Mesendoderm (in vitro differentiated cells): ENCODE results near the gene SNRNP70.

Experiments
- DNase-seq: peaks from one replicate; pipeline ENCODE4 v3.0.0; 2013
- H2AK5ac ChIP-seq: 2 replicates; pipeline ENCODE4 v1.6.1; 2013; ENCODE audit warnings: low read length, inconsistent platforms
- H2BK120ac ChIP-seq: 2 replicates; pipeline ENCODE4 v1.6.1; 2013; ENCODE audit warnings: low read depth, mild to moderate bottlenecking, low read length, moderate library complexity, mixed read lengths
- H2BK15ac ChIP-seq: replicated peaks from 2 replicates; pipeline ENCODE4 v1.6.1; 2013; ENCODE audit warnings: low read depth, mild to moderate bottlenecking, moderate library complexity
- H2BK5ac ChIP-seq: 2 replicates; pipeline ENCODE4 v1.6.1; 2013; ENCODE audit warnings: low read length, inconsistent platforms
- H3K18ac ChIP-seq: 2 replicates; pipeline ENCODE4 v1.6.1; 2013; ENCODE audit warnings: mild to moderate bottlenecking, low read length, mixed read lengths
- H3K23ac ChIP-seq: one replicate; pipeline ENCODE4 v1.6.1; 2013; ENCODE audit warnings: low read length
- H3K27ac ChIP-seq: 2 replicates; pipeline ENCODE4 v1.5.1; 2013; ENCODE audit warnings: low read depth, mild to moderate bottlenecking, inconsistent platforms, low read length, moderate library complexity
- H3K27me3 ChIP-seq: 2 replicates; pipeline ENCODE4 v1.6.1; 2013; ENCODE audit warnings: low read length, control low read depth, mild to moderate bottlenecking, inconsistent platforms; ENCODE audit not compliant: insufficient read depth, poor library complexity
- H3K36me3 ChIP-seq: 2 replicates; pipeline ENCODE4 v1.6.1; 2013; ENCODE audit warnings: low read length, inconsistent platforms; ENCODE audit not compliant: control insufficient read depth, insufficient read depth
- H3K4ac ChIP-seq: one replicate; pipeline ENCODE4 v1.6.1; 2013; ENCODE audit warnings: low read depth, mild to moderate bottlenecking, low read length, moderate library complexity
- H3K4me1 ChIP-seq: 2 replicates; pipeline ENCODE4 v1.6.1; 2013; ENCODE audit warnings: low read depth, low read length, inconsistent platforms; ENCODE audit not compliant: control insufficient read depth
- H3K4me2 ChIP-seq: 2 replicates; pipeline ENCODE4 v1.6.1; 2013; ENCODE audit warnings: low read length
- H3K4me3 ChIP-seq: 2 replicates; pipeline ENCODE4 v1.5.1; 2013; ENCODE audit warnings: mild to moderate bottlenecking, low read length
- H3K56ac ChIP-seq: one replicate; pipeline ENCODE4 v1.6.1; 2013; ENCODE audit warnings: low read length
- H3K79me1 ChIP-seq: 2 replicates; pipeline ENCODE4 v1.6.1; 2013; ENCODE audit warnings: low read length, inconsistent platforms
- H3K79me2 ChIP-seq: 2 replicates; pipeline ENCODE4 v1.6.1; 2013; ENCODE audit warnings: mild to moderate bottlenecking, low read length; ENCODE audit not compliant: control insufficient read depth, insufficient read depth
- H3K9ac ChIP-seq: 2 replicates; pipeline ENCODE4 v1.6.1; 2013; ENCODE audit warnings: low read length, inconsistent platforms
- H4K5ac ChIP-seq: one replicate; pipeline ENCODE4 v1.6.1; 2013; ENCODE audit warnings: low read length
- H4K8ac ChIP-seq: one replicate; pipeline ENCODE4 v1.6.1; 2013; ENCODE audit warnings: low read depth, mild to moderate bottlenecking, control low read depth, low read length, moderate library complexity
- WGBS: extraction: QIAGEN DNeasy Blood & Tissue Kit; methylation state at CpG from one replicate; pipeline ENCODE4 v1.1.7; 2013; ENCODE audit warnings: low lambda C conversion rate, missing lambda C conversion rate; ENCODE audit not compliant: insufficient coverage; ENCODE audit errors: extremely low coverage; 5-methylcytosine and 5-hydroxymethylcytosine counted together

SNRNP70 gene

DNA sequence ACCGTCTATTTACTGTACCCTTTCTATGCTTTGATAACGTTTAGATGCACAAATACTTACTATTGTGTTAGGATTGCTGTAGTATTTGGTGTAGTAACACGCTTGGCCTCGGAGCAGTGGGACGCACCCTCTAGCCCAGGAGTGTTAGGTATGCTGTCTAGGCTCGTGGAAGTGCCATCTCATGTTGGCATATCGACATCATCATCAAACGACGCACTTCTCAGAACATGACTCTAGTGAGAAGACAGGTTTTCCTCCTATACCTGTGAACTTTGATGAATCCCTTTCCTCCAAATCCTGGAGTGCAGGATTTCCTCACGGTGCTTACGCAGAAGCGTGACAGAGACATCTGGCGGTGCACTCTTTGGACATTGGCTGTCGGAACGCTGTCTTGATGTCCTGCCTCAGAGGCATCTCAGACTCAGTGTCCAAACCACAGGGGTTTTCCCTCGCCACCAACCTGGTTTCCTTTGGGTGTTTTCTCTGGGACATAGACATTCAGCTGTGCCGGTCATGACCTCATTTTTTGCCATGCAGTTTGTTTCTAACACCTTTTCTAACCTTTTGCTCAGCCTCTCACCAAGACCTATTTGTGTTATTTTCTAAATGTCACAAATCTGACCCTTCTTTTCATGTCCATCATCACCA lies 6.3 kb downstream of the SNRNP70 start:
- no peaks in the 10 kb centered on the region for H3K27me3 ChIP-seq
- H3K4me1 ChIP-seq = no peaks in the 10 kb centered on the region
- H2AK5ac ChIP-seq = no peak overlapping the region
- H3K27ac ChIP-seq = no peak overlapping the region
- no peak overlapping the region for H2BK120ac ChIP-seq
- no peak for DNase-seq
- H3K4ac ChIP-seq = no peak overlapping the region
- H3K23ac ChIP-seq = no peak overlapping the region
- H2BK5ac ChIP-seq = no peak overlapping the region
- H4K8ac ChIP-seq = no peak overlapping the region
- WGBS = no CpG with 5 or more reads among the region's 17 CpGs
- no peak overlapping the region for H4K5ac ChIP-seq
- H3K4me3 ChIP-seq = no peak overlapping the region
- H3K18ac ChIP-seq = no peak overlapping the region
- peaks cover 28% of the 10 kb centered on the region for H3K79me1 ChIP-seq
- H2BK15ac ChIP-seq = no peak overlapping the region
- peaks cover 47% of the 10 kb centered on the region for H3K79me2 ChIP-seq
- H3K56ac ChIP-seq = no peak overlapping the region
- no peak overlapping the region for H3K4me2 ChIP-seq
- peaks cover 31% of the 10 kb centered on the region for H3K36me3 ChIP-seq
- H3K9ac ChIP-seq = no peak overlapping the region

GRCh38 chr19:49092686-49093085 lies 7.4 kb downstream of the SNRNP70 start:
- no peak overlapping the region for H2BK120ac ChIP-seq
- H3K4me2 ChIP-seq = no peak overlapping the region
- no peak overlapping the region for H3K4me3 ChIP-seq
- H4K5ac ChIP-seq = no peak overlapping the region
- H3K4ac ChIP-seq = no peak overlapping the region
- H3K23ac ChIP-seq = no peak overlapping the region
- H3K36me3 ChIP-seq = peaks cover 25% of the 10 kb centered on the region
- no peak for DNase-seq
- no peak overlapping the region for H2AK5ac ChIP-seq
- H3K79me1 ChIP-seq = peaks cover 22% of the 10 kb centered on the region
- no peak overlapping the region for H2BK5ac ChIP-seq
- no CpG with 5 or more reads among the region's 6 CpGs for WGBS
- no peak overlapping the region for H3K18ac ChIP-seq
- no peak overlapping the region for H3K56ac ChIP-seq
- no peak overlapping the region for H3K27ac ChIP-seq
- H4K8ac ChIP-seq = no peak overlapping the region
- no peak overlapping the region for H3K9ac ChIP-seq
- no peak overlapping the region for H2BK15ac ChIP-seq
- H3K4me1 ChIP-seq = no peaks in the 10 kb centered on the region
- H3K79me2 ChIP-seq = peaks cover 35% of the 10 kb centered on the region
- H3K27me3 ChIP-seq = no peaks in the 10 kb centered on the region

DNA sequence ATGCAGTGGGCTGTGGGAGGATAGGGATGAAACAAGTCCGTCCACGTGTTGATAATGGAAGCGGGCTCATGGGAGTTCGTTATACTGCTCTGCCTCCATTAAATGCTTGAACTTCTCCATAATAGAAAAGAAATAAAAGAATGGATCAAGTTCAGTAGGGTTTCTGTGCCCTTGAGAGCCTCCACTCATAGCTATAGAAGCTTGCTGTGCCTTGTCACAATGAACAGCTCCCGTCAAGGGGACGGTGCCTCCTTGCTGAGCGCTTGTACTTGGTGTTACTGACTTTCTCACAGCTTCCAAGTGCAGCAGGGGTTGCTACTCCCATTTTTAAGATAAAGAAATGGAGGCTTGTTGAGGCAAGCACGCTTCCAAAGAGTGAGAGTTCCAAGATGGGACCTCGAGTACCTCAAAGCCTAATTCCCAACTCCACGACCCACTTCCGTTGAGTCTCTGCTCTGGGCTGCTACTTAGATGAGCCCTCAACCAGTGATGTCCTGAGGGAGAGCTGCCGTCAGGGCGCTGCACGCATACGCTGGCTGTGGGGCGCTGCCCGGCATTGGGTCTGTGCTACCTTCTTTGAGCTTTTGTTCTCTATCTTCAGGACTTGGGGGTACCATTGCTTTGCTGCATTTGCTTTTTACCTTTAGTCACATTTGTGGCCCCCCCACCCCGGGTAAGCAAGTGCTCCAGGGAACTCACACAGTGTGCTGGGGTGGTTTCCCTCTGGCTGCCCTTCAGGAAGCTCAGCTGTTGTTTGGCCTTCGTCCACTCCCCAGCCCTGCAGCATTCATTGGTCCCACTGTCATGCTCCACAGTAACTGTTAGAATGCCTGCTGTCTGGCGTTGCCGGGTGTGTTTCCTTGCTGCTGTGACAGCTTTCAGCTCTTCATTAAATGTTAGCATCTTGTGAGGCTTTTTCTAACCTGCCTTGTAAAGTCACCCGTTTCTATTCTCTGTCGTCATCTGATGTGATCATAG lies 9.5 kb downstream of the SNRNP70 start:
- H3K23ac ChIP-seq = no peak overlapping the region
- no CpG with 5 or more reads among the region's 23 CpGs for WGBS
- H3K56ac ChIP-seq = no peak overlapping the region

GRCh38 chr19:49097453-49098288 lies 12.4 kb downstream of the SNRNP70 start:
- H3K56ac ChIP-seq = no peak overlapping the region
- H3K27me3 ChIP-seq = no peaks in the 10 kb centered on the region
- no peak overlapping the region for H2BK5ac ChIP-seq
- peaks cover 25% of the 10 kb centered on the region for H3K79me1 ChIP-seq
- WGBS = no CpG with 5 or more reads among the region's 8 CpGs
- H3K18ac ChIP-seq = no peak overlapping the region
- H4K8ac ChIP-seq = no peak overlapping the region
- H2BK120ac ChIP-seq = no peak overlapping the region
- H2BK15ac ChIP-seq = no peak overlapping the region
- H3K27ac ChIP-seq = no peak overlapping the region
- H3K4me1 ChIP-seq = no peaks in the 10 kb centered on the region
- no peak overlapping the region for H3K4me2 ChIP-seq
- H3K23ac ChIP-seq = no peak overlapping the region
- H4K5ac ChIP-seq = no peak overlapping the region
- H3K4ac ChIP-seq = no peak overlapping the region
- H3K9ac ChIP-seq = no peak overlapping the region
- H3K4me3 ChIP-seq = no peak overlapping the region
- H2AK5ac ChIP-seq = no peak overlapping the region
- DNase-seq = peak; percentile 90
- peaks cover 28% of the 10 kb centered on the region for H3K36me3 ChIP-seq
- H3K79me2 ChIP-seq = peaks cover 20% of the 10 kb centered on the region

More for the DNA sequence above, 9.5 kb downstream of the SNRNP70 start:
- Histone ChIP-seq H4K5ac (no peak overlapping the region), H3K4me2 (no peak overlapping the region), H4K8ac (no peak overlapping the region), H3K36me3 (peaks cover 36% of the 10 kb centered on the region), H2BK120ac (no peak overlapping the region), H3K27ac (no peak overlapping the region), H2AK5ac (no peak overlapping the region), H2BK5ac (no peak overlapping the region), H3K27me3 (no peaks in the 10 kb centered on the region), H3K79me2 (peaks cover 32% of the 10 kb centered on the region), H3K4me3 (no peak overlapping the region), H3K79me1 (peaks cover 31% of the 10 kb centered on the region), H3K4me1 (no peaks in the 10 kb centered on the region), H3K9ac (no peak overlapping the region), H3K18ac (no peak overlapping the region), H3K4ac (no peak overlapping the region), H2BK15ac (no peak overlapping the region)
- no peak for DNase-seq

- Histone ChIP-seq H2BK15ac (no peak overlapping the region), H3K4me2 (no peak overlapping the region), H3K27me3 (no peaks in the 10 kb centered on the region), H2AK5ac (no peak overlapping the region), H3K4ac (no peak overlapping the region), H4K5ac (no peak overlapping the region), H3K56ac (no peak overlapping the region), H4K8ac (no peak overlapping the region), H3K36me3 (peaks cover 33% of the 10 kb centered on the region), H2BK120ac (no peak overlapping the region), H3K18ac (no peak overlapping the region), H2BK5ac (no peak overlapping the region), H3K79me2 (peaks cover 18% of the 10 kb centered on the region), H3K9ac (no peak overlapping the region), H3K27ac (no peak overlapping the region), H3K4me3 (no peak overlapping the region), H3K23ac (no peak overlapping the region), H3K79me1 (peaks cover 25% of the 10 kb centered on the region), H3K4me1 (no peaks in the 10 kb centered on the region)
- WGBS = no CpG with 5 or more reads among the region's 4 CpGs
- no peak for DNase-seq
Observed at GRCh38 chr19:49098795-49099194, 13.5 kb downstream of the SNRNP70 start.
